A673 (cell line): ENCODE data around the gene DPEP3.

Experiments
- CTCF ChIP-seq: fragments of 300-800, 200-600 bp; sonication (generic); conservative IDR thresholded peaks from 2 replicates; pipeline ENCODE4 v1.5.1; 2017; ENCODE audit warnings: low read depth, mild to moderate bottlenecking, antibody characterized with exemption, low read length, moderate library complexity, mixed read lengths
- EZH2 ChIP-seq: fragments of 200-600 bp; sonication (generic); IDR thresholded peaks from 2 replicates; pipeline ENCODE4 v1.6.1; 2017; ENCODE audit warnings: borderline replicate concordance, low read depth, mild to moderate bottlenecking, mixed read lengths, antibody characterized with exemption, low read length; ENCODE audit not compliant: poor library complexity, severe bottlenecking

GRCh38 chr16:67986949-67987348 is 6.7 kb upstream of the DPEP3 start:
- no peak for TF ChIP-seq CTCF
- no peak for TF ChIP-seq EZH2
